GM19238 (cell line): ENCODE measurements around the gene UGT8.
"Not testable (repeated sequence)": the region's sequence is repeated elsewhere in the genome, so short reads cannot be mapped to it uniquely, and the experiment has no call there.

Experiments
- DNase-seq: peaks from one replicate; pipeline ENCODE4 v3.0.0; 2011; ENCODE audit warnings: low spot score; ENCODE audit not compliant: insufficient read length

Gene UGT8

DNA sequence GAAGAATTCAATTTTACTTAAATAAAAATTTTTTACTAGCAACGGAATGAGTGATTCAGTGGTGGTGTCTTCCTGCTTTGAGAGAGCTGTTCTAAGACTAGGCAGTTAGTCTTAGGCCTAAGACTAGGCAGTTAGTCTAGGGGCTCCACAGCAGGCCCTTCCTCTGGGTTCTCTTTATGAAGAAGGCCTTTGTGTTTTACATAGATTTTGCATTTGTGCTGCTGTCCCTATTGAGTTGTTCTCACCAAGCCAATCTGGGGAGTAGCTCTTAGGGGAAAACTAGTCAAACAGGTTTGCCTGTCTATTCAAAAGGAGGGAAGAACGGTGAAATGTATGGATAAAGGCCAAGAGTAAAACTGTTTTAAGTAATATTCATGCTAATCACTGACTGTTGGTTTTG, 7.6 kb downstream of the UGT8 start:
- no peak for DNase-seq

DNA sequence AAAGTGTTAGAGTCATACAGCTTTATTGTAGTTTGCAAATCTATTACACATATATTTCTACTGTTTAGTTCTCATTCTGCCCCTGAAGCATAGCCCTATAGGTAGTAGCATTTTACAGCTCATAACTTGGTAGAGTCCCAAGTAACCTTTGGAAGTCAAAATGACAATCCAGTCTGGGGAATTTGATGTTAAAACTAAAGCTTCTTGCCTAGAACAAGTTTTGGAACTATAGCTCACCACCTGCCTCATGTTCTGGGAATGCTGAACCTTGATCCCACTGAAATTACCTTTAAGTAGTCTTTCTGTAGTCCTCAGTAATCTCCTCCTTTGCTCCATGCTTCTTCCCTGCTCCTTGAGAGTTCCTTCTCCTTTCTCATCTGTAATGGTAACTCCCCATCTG, 8.4 kb downstream of the UGT8 start:
- no peak for DNase-seq

DNA sequence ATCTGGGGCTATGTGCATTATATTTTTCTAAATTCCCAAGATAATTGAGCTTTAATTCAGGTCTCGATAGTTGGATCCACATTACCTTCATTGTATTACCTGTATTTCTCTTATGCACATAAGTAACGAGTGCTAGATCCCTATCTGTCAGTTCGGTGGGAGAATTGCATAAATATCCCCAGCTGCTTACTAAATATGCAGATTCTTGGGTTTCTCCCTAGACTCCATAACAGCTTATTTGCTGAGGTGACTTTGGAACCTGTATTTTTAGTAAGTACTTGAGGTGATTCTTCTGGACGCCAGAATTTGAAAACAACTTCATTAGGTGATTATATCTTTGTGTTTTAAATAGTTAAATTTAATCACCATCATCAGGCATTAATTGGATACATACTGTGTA, 15.0 kb downstream of the UGT8 start:
- no peak for DNase-seq

DNA sequence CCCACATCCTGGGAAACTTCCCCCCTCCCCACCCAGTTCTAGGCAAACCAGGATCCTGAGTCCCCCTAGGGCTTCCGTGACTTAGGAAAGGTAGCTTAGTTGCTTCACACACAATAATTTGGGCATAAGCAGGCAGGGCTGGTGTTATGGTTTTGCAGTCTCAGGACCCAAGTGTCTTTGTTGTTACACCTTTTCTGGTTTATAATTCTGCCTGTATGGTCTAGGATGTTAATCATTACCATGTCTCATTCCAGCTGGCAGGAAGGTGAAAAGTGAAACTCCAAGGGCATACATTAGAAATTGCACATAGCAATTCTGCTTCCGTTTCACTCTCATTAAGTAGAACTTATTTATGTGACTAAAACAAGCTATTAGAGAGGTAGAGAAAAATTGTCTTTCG, 16.8 kb downstream of the UGT8 start:
- DNase-seq = no peak

DNA sequence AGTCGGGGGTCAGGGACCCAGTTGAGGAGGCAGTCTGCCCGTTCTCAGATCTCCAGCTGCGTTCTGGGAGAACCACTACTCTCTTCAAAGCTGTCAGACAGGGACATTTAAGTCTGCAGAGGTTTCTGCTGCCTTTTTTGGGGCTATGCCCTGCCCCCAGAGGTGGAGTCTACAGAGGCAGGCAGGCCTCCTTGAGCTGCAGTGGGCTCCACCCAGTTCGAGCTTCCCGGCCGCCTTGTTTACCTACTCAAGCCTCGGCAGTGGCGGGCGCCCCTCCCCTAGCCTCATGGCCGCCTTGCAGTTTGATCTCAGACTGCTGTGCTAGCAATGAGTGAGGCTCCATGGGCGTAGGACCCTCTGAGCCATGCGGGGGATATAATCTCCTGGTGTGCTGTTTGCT, 17.4 kb downstream of the UGT8 start:
- DNase-seq = not testable (repeated sequence)

DNA sequence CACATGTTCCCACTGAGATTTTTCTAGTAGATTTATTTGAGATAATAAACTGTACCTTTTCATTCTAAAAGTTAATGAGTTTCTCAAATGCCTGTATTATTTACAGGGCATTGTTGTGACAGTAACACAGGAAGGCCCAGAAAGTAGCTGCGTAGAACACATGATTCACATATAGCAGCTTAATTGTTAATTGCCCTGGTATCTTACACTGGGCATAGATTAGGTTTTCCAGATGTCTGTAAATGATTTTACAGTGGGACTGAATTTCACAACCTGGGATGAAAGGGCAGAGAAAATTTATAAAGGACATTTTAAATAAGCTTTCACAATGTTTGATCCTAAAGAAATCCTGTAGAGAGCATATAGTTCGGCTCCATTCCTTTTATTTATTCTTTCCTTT, 27.6 kb downstream of the UGT8 start:
- no peak for DNase-seq

DNA sequence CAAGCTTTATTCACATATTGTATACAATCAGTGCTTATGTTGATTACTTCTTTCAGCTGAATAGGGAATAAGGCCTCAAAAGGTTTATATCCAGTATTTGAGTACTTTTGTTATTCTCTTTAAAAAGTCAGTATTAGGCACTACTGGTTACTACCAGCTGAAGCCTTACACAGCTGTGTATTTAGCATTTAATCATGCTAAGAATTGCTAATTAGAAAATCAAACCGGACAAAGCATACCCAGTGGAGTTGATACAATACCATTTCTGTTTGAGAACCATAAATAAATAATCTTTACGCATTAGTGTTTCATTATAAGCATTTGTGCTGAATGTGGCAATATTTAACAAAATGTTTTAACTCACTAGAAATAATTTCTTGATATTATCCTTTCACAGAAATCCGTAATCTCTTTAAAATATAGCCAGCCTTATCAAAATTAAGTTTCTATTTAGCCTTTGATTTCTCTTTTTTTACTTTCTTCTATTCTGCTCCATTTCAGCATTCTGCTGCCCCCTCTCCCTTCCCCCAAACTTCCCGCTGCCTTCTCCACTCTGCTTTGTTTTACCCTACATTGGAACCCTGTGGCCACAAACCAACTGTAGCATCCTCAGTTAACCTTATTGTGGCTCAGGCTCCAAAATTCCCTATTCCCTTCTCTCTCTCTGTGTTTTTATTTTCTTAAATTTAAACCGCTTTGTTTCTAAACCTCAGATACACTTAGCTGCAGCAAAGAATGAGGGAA, 37.8 kb downstream of the UGT8 start:
- DNase-seq = no peak

DNA sequence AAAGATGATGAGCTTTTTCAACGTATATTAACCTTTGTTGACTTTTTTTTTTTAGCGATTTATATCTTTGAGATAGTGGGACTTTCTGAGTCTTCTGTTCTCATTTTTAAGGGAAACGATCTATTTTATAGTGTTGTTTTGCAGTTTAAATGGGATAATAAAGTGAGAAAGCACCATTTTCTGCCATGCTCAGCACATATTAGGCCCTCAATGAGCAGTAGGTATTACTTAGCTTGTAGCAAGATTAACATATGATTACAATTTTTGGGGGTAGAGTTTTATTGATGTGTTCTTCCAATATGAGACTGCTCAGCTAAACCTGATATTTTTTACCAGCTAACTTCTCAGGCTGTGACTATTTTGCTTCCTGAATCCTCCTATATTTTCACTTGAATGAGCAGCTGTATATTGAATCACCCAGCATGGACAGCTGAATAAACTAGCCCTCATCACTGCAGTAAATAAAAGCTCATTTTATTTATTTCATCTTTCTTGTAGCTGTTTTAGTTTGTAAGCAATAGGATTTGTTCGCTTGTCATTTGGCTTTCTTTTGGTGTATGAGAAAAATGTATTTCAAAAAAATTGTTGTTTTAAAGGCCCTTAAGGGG, 43.7 kb downstream of the UGT8 start:
- DNase-seq = no peak

DNA sequence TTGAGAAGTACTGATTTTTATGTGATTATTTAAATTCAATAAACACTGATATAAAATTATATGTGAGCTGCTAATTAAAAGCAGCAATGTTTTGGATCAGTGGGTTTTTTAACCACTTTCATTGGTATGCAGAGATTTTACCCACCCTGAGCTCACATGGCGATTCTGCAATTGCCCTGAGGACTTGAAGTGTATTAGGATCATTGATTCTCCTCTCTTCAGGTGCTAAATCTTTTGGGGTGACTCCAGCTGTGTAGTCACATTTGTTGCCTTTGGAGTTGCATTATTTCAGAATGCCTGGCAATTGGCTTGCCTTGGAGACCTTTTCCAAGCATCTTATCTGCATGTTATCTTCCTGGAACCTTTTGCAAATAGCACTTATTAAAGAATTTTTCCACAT, 51.3 kb downstream of the UGT8 start:
- no peak for DNase-seq

DNA sequence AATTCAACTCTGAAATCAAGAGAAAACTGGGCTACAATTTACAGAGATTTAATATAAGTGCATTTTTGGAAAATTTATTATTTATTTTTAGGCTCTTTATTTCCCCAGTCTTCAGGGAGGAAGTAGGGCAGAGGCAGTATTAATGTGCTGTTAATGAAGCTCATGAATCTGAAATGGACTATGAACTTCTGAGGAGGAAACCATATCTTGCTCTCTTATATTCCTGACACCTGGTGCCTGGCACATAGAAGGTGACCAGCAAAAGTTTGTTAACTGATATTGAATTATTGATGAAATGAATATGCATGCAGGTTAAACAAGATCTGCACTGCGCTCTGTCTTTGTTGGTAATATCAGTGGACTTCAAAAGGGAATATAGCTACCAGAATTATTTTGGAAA, 55.1 kb downstream of the UGT8 start:
- DNase-seq = no peak

DNA sequence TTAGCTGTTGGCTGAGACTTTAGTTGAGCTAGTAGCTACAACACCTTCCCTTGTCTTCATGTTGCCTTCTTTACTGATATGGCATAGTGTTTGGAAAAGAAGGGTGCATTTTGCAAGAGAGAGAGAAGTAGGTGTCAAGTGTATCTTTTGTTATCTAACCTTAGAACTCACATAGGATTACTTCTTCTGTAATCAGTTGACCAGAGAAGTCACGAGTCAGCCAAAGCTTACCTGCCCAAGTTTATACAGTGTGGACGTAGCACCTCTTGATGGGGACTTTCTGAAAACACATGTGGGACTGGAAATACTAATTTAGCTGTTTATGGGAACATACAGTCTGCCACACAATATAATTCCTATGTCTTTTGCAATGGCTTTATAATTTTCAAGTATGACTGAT, 56.0 kb downstream of the UGT8 start:
- DNase-seq = no peak

DNA sequence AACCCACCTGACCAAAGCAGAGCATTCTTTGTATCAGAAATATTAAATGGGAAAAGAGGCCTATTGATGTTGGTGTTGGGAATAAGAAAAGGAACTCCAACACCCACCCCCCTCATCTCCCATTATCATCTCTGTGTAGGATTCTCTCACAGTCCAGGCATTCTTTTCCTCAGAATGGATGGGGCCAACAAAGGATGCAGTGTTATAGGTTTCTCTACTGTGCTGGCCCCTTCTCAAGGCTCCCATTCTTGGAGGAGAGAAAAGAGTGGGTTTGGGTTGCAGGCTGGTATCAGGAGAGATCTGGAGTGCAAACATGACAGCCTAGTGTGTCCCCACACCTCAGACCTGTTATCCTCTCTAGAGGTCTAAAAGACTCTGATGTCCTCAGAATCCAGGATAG, 59.6 kb downstream of the UGT8 start:
- DNase-seq = no peak

DNA sequence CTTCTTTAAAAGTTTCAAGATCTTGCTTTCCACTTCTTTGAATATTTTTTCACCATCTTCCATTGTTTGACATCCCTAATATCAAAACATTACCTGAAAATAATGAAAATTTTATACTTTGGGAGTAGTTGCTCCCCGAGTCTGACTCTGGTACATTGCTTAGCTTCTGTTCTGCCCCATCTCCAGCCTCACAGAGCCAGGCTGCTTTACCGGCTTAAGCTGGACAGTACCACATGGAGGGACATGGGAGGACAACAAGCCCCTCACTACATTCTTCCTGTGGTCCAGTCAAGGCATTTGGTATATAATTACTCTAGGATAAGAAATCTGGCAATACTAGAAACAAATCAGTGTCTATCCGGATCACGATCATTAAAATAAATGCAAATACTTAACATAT, 60.2 kb downstream of the UGT8 start:
- no peak for DNase-seq

DNA sequence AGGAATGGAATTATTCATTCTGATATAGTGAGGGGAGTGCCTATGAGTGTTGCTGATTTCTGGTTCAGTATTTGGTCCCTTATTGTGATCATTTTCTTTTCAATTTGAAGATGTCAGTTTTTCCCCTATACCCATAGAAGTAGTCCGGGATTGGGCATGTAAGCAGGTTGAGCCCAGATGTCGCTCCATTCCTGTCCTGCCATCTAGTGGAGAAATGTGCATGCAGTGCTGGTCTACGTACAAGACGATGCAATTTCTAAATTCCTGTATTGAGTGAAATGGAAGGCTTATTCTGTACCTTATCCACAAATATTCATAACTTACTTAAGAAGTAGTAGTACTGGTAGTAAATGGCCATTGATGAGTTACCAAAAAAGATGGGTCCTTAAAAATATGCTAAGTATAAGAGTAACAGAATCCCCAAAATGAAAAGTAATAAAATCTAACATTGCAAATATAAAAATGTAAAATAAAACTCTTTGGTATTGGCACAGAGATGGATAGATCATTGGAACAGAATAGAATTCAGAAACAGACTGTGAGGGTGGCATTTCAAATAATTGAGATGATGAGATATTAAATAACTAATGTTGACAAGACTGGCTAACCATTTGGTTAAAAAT, 60.9 kb downstream of the UGT8 start:
- peak; percentile 7 for DNase-seq

DNA sequence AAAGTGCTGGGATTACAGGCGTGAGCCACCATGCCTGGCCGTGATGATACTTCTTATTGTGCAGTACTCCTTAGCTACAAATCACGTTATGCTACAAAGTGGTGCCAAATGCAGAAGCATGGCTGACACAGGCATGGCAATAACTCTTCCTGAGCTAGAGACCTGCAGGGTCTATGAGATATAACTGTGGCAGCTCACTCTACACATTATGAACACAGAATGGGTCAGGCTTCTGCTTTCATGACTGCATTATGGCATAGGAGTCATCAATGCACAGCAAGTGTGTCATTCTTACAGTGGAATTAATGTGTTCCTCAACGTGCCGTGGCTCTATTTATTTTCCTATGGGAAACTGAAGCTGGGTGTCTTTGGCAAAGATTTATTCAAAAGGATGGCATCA, 64.5 kb downstream of the UGT8 start:
- DNase-seq = no peak

DNA sequence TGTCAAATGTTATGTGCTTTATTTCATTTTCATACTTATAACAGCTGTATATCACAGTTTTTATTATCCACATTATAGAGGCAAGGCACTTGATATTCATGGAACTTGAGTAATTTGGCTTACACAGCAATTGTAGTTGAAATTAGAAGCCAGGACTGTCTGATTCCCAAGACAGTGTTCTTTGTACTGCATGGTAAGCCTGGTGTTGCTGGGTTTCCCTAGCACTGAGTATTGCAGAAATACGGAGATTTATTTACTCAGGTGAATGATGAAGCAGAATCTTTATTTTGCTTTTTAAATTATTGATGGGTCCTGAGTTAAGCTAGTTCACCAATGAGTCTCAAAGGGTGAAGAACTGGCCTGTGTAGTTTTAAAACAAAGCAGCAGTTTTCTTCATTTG, 70.0 kb downstream of the UGT8 start:
- no peak for DNase-seq

DNA sequence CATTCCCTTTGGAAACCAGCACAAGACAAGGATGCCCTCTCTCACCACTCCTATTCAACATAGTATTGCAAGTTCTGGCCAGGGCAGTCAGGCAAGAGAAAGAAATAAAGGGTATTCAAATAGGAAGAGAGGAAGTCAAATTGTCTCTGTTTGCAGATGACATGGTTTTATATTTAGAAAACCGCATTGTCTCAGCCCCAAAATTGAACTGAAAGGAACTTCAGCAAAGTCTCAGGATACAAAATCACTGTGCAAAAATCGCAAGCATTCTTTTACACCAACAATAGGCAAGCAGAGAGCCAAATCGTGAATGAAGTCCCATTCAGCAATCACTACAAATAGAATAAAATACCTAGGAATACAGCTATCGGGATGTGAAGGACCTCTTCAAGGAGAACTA, 72.1 kb downstream of the UGT8 start:
- not testable (repeated sequence) for DNase-seq

DNA sequence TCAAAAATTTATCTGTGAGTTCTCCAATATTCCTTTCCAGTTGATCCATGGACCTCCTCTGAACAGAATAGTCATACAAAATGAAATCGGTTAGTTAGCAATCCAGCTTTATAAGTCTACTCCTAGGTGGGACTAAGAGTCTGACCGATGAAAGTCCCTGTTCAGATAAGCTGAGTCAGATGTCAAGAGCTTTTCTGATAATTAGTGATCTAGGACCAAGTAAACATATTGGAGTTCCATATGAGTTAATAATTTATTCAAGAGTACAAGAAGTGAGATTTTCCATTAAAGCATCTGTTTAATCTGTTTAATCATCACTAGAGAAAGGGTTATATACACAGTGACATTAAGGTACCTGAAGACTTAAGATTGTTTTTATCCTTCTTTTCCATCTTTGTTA, 74.7 kb downstream of the UGT8 start:
- DNase-seq = no peak

DNA sequence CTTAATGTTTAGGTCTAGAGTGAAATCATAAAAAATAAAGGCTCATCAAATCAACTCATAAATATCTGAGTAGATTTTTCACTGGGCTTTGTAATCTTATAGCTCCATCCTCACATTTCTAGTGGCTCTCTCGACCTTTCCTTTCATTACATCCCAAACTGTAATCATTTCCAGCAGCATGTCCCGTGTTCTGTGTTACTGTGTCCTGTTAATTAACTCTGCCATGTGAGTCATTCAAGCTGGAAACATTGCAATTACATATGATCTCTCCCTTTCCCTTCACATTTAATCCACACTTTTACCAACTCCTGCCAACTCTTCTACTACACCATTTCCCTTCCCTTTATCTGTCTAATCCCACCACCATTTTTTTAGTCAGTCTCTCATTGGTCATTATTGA, 75.5 kb downstream of the UGT8 start:
- DNase-seq = no peak

DNA sequence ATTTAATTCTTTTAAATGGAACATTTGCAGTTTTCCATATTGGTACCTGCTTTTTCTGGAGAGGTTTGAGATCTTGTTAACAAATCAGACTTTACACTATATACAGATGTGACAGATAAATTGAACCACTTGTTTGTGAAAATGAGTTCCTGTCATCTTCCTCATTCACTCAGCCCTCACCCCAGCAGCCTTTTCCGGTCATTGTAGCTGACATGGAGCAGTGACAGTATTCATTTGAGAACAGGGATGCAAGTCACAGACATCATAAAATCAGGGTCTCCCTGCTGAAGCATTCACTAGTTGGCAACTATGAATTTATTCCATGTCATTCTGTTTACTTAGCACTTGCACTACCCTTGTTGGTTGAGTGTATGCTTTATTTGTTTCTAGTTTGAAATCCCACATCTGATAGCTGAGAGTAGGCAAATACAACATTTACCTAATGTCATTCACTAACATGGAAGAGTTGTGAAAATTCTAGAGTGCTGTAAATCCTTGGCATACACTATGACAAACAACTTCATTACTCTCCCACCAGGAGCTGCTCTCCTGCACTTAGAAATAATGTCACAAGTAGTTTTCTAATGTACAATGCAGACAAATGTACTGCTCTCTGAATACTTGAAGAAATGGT, 78.9 kb downstream of the UGT8 start:
- no peak for DNase-seq

DNA sequence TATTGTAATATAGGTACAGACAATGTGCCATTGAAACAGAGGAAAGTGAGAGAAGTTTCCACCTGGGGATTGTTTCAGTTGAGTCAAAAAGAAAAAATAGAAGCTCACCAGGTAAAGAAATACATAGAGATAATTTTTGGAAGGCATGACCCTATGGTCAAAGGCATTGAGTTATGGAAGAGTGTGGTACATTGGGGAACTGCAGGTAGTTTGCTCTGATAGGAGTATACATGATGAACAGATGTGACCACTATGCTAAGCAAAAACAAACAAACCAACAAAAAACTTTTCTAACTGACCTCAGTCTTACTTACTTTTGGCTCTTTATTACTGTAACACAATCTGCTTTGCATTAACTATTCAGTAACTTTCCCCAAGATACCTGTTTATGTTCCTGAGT, 85.9 kb downstream of the UGT8 start:
- DNase-seq = no peak

DNA sequence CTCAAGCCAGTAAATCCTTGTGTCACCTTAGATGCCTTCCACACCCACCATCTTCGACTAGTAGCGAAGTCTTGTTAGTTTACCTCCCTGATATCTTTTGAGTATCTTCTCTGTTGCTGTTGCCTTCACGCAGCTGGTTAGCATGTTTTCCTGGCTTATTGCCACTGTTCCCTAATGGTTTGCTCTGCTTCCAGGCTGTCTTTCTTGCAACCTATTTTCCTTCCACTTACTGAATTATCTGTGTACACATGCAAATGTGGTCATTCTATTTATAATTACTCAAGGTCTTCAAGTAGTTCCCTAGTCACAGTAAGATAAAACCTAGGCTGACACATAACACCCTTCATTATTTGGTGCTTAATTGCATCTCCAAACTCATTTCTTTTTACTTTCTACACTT, 89.5 kb downstream of the UGT8 start:
- no peak for DNase-seq

DNA sequence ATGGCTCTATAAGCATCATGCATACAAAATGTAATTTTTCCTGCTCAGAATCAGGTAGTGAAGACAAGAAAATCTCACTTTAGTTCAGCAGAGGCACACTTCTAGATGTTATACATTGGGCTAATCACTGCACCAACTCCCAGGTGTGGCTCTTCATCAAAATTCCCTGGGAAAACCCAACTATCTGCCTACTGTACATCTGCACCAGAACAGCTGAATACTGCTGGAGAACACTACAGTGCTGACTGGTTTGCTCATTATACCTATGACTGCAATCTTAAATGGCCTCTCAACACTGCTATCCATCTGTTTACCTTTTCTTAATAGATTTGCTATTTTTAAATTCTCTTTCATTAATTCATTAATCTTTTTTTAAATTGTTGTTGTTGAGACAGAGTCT, 92.0 kb downstream of the UGT8 start:
- DNase-seq = no peak
